ENCODE measurements around the gene SSR1. TPM values are rescaled to one million over a fixed set of nuclear protein-coding genes. Genes with fewer than 3 reads are reported as not detected.
"Not testable (repeated sequence)": the region's sequence is repeated elsewhere in the genome, so short reads cannot be mapped to it uniquely, and the experiment has no call there.

Gene SSR1
- 96.8 TPM for polyA plus RNA-seq (2012; ENCODE audit: insufficient read depth, insufficient read length, low read depth)

DNA sequence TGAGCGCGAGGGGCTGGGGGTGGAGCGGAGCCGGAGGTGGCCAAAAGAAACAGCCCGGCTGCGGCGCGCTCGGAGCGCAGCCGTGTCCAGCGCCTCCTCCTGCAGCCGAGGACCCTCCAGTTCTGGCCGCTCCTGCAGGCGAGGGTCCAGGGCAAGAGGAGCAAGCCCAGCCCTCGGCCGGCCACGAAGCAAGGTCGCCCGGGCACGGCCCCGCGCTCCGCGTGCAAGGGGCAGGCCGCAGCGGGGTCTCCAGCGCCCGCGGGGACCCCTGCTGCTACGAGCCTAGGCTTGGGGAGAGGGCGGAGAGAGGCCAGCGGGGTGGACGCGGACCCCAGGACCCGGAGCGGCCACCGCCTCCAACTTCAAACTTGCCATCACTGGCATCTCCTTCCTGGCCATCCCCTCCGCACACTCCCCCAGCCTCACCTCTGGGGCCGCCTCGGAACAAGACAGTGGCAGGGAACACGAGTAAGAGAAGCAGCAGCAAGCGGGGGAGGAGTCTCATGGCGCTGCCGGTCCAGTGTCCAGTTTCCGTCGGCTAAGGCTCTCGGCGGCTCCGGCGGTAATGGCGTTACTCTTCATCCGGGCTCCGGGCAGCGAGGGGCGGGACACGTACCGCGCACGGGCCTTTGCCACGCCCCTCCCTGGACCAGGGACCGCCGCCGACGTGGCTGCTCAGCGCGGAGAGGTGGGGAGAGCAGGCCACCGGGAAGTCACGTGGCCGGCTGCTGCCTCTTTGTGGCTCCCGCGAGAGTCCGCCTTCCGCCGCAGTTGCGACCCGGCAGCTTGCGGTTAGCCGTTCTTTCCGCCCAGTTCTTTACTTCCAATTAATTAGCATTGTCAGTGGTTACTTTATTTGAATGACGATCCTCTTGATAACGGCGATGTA lies at the start of gene SSR1:
Gene SSR1 (minus strand): TSS at position 584 of the 889 bp plus-strand sequence. CDS start 79 bp downstream, at position 505.
- Histone ChIP-seq H3K4me1 (no peaks in the 10 kb centered on the region), H3K36me3 (peaks cover 21% of the 10 kb centered on the region), H3K27me3 (no peaks in the 10 kb centered on the region), H3K9me3 (no peaks in the 10 kb centered on the region), H3K4me3 (ENCODE audit: low read depth, low read length) (peak within 1 kb of the TSS; percentile 96)
- TF ChIP-seq, protein P1, sequence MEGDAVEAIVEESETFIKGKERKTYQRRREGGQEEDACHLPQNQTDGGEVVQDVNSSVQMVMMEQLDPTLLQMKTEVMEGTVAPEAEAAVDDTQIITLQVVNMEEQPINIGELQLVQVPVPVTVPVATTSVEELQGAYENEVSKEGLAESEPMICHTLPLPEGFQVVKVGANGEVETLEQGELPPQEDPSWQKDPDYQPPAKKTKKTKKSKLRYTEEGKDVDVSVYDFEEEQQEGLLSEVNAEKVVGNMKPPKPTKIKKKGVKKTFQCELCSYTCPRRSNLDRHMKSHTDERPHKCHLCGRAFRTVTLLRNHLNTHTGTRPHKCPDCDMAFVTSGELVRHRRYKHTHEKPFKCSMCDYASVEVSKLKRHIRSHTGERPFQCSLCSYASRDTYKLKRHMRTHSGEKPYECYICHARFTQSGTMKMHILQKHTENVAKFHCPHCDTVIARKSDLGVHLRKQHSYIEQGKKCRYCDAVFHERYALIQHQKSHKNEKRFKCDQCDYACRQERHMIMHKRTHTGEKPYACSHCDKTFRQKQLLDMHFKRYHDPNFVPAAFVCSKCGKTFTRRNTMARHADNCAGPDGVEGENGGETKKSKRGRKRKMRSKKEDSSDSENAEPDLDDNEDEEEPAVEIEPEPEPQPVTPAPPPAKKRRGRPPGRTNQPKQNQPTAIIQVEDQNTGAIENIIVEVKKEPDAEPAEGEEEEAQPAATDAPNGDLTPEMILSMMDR (IDR thresholded peaks at IDR 0.05; ENCODE audit: low read depth, low read length): no peak
- DNase-seq: peak; percentile 98

DNA sequence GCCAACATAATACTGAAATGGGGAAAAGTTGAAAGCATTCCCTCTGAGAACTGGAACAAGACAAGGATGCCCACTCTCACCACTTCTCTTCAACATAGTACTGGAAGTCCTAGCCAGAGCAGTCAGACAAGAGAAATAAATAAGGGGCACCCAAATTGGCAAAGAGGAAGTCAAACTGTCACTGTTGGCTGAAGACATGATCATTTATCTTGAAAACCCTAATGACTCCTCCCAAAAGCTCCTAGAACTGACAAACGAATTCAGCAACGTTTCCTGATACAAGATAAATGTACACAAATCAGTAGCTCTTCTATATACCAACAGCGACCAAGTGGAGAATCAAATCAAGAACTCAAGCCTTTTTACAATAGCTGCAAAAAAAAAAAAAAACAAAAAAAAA lies 38.9 kb upstream of the SSR1 start:
- not testable (repeated sequence) for DNase-seq; H3K9me3 ChIP-seq; H3K27me3 ChIP-seq; H3K36me3 ChIP-seq; H3K4me3 ChIP-seq (ENCODE audit: low read depth, low read length); H3K4me1 ChIP-seq

DNA sequence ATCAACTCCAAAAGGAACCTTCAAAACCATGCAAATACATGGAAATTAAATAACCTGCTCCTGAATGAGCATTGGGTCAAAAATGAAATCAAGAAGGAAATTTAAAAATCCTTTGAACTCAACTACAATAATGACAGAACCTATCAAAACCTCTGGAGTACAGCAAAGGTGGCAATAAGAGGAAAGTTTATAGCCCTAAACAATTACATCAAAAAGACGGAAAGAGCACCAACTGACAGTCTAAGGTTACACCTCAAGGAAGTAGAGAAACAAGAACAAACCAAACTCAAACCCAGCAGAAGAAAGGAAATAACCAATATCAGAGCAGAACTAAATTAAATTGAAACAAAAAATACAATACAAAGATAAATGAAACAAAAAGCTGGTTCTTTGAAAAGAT lies 37.6 kb upstream of the SSR1 start:
- not testable (repeated sequence) for H3K4me3 ChIP-seq (ENCODE audit: low read depth, low read length); H3K36me3 ChIP-seq; H3K27me3 ChIP-seq; H3K9me3 ChIP-seq; DNase-seq; H3K4me1 ChIP-seq

DNA sequence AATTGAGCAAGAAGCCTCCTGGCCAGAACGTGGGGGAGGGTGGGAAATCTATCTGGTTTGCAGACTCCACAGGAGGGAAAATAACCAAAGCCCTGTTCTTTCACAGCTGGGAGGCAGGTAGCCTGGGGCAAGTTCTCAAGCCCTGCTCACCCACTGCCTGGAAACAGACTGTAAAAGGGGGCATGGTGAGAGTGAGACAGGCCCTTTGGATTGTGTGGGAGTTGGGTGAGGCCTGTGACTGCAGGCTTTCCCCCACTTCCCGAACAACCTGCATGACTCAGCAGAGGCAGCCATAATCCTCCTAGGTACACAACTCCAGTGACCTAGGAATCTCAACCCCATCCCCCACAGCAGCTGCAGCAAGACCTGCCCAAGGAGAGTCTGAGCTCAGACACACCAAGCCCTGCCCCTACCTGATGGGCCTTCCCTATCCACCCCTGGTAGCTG lies 34.6 kb upstream of the SSR1 start:
- not testable (repeated sequence) for H3K4me1 ChIP-seq; H3K4me3 ChIP-seq (ENCODE audit: low read depth, low read length); H3K9me3 ChIP-seq; H3K36me3 ChIP-seq; H3K27me3 ChIP-seq
- DNase-seq: peak; percentile 15

DNA sequence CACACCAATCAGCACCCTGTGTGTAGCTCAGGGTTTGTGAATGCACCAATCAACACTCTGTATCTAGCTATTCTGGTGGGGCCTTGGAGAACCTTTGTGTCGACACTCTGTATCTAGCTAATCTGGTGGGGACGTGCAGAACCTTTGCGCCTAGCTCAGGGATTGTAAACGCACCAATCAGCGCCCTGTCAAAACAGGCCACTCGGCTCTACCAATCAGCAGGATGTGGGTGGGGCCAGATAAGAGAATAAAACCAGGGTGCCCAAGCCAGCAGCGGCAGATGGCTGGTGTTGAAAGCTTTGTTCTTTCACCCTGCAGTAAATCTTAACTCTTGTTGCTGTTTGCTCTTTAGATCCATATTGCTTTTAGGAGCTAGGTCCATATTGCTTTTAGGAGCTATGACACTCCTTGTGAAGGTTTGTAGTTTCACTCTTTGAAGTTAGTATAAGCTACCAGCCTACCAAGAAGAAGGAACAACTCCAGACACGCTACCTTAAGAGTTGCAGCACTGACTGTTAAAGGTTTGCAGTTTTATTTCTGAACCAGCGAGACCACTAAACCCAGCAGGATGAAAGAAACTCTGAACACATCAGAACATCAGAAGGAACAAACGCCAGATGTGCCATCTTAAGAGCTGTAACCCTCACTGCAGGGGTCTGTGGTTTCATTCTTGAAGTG lies 31.9 kb upstream of the SSR1 start:
- DNase-seq; H3K27me3 ChIP-seq; H3K9me3 ChIP-seq; H3K36me3 ChIP-seq; H3K4me1 ChIP-seq; H3K4me3 ChIP-seq (ENCODE audit: low read depth, low read length): not testable (repeated sequence)

DNA sequence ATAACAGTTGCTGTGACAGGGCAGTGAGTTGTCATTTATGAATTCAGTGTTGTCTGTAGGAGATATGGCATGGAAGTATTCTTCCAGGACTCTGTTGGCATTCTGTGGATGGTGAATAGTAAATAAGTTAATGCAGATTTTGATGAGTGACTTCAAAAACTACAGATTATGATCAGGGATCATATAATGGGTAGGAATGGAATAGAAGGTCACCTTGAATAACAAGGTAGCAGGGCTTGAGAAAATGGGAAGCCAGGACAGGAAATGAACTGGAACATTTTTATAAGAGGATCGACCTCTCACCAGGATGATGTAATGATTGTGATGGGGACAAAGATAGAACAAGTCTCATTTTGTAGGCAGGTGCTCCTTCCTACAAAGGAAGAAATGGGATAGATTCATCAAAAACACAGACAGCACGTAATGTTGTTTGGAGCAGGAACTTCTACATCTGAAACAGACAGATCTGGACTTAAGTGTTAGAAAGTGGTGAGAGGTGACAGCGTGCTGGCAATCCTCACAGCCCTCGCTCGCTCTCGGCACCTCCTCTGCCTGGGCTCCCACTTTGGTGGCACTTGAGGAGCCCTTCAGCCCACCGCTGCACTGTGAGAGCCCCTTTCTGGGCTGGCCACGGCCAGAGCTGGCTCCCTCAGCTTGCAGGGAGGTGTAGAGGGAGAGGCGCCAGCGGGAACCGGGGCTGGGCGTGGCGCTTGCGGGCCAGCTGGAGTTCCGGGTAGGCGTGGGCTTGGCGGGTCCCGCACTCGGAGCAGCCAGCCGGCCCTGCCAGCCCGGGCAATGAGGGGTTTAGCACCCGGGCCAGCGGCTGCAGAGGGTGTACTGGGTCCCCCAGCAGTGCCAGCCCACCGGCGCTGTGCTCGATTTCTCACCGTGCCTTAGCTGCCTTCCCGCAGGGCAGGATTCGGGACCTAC lies 30.8 kb upstream of the SSR1 start:
- Histone ChIP-seq H3K27me3 (no peaks in the 10 kb centered on the region), H3K4me3 (ENCODE audit: low read depth, low read length) (no peak overlapping the region), H3K9me3 (no peaks in the 10 kb centered on the region), H3K36me3 (no peaks in the 10 kb centered on the region), H3K4me1 (peaks cover 10% of the 10 kb centered on the region)
- TF ChIP-seq, protein P1 (IDR thresholded peaks at IDR 0.05; ENCODE audit: low read depth, low read length): no peak
- no peak for DNase-seq

DNA sequence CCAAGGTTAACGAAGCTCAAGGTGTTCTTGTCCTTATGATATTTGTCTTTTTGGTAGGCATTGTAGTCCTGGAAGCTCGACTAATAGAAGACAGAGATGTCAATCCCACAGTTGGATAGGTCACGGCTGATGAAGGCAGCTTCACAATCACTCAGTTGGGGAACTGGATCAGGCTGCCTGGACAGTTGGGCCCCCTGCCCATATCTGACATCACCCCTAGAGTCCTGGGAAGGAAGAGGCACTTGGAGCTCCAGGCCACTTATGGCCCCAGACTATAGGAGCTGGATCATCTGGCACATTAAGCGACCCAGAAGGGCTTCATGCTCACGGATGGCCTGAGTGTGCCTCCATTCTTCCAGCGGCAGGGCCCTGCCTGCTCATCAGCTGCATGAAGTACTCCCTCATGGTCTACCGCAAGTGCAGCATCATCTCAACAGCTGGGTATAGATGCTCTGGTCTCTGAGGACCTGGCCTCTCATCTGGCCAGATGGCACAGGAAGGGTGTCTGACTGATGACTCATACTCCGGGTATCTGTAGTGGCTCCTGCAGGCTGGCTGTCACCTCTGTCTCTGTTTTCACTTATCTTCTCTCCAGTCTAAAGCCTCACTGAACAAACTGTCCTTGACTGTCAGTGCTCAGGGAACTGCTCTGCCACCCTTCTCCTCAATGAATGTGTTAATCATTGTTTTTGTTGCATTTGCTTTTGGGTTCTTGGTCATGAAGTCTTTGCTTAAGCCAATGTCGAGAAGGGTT lies 29.2 kb upstream of the SSR1 start:
- TF ChIP-seq, protein P1 (IDR thresholded peaks at IDR 0.05; ENCODE audit: low read depth, low read length): no peak
- Histone ChIP-seq H3K9me3 (no peaks in the 10 kb centered on the region), H3K36me3 (no peaks in the 10 kb centered on the region), H3K4me1 (peaks cover 10% of the 10 kb centered on the region), H3K4me3 (ENCODE audit: low read depth, low read length) (no peak overlapping the region), H3K27me3 (no peaks in the 10 kb centered on the region)
- peak; percentile 85 for DNase-seq

Measured in BE2C (cell line).